SK-N-SH (cell line): Measurements from ENCODE around the gene TEAD1. TPM values are rescaled to one million over a fixed set of nuclear protein-coding genes. Genes with fewer than 3 reads are reported as not detected.

ENCODE experiments used
- CTCF ChIA-PET: fragments of 300-600, 350-600 bp; formaldehyde crosslinking; extraction: SDS; loops from one replicate; lab custom pipeline; 2021; lab: Yijun Ruan, JAX
- POLR2A ChIA-PET: fragments of 350-600 bp; sonication (Branson Sonifier 250); formaldehyde crosslinking; extraction: SDS; loops from one replicate; lab custom pipeline; 2020; ENCODE audit warnings: antibody characterized with exemption, inconsistent platforms; lab: Yijun Ruan, JAX
- DNase-seq: peaks from one replicate; pipeline ENCODE4 v3.0.0; 2012
- H2AFZ ChIP-seq: fragments of 200-600 bp; sonication (generic); 2 replicates; pipeline ENCODE4 v1.8.1; 2016; ENCODE audit warnings: antibody characterized with exemption, mild to moderate bottlenecking, low read depth
- H3F3A ChIP-seq: fragments of 200-600 bp; sonication (generic); replicated peaks from 2 replicates; pipeline ENCODE3; 2016; ENCODE audit warnings: antibody characterized with exemption, mild to moderate bottlenecking; ENCODE audit not compliant: insufficient read depth
- H3K27ac ChIP-seq, 2 experiments: fragments of 200-500 bp in 1 of 2; fragments of 200-600 bp in 1 of 2; sonication (Bioruptor generic) in 1 of 2; sonication (generic), shearing (Covaris generic) in 1 of 2; 2 replicates each; pipeline versions ENCODE4 v1.5.1 to v1.6.1; 2014 to 2016; ENCODE audit warnings: low read depth in 2 of 2, inconsistent platforms in 1 of 2, low read length in 1 of 2, mild to moderate bottlenecking in 1 of 2, mixed read lengths in 1 of 2
- H3K27me3 ChIP-seq: fragments of 200-600 bp; sonication (generic), shearing (Covaris generic); 2 replicates; pipeline ENCODE4 v1.6.1; 2016; ENCODE audit warnings: mixed run types; ENCODE audit not compliant: insufficient read depth
- H3K36me3 ChIP-seq, 2 experiments: fragments of 200-500 bp in 1 of 2; fragments of 200-600 bp in 1 of 2; sonication (Bioruptor generic) in 1 of 2; sonication (generic) in 1 of 2; replicated peaks in 1 of 2; 2 replicates each; pipeline versions ENCODE3 to v1.5.1; 2014 to 2016; ENCODE audit warnings: low read length in 1 of 2, mild to moderate bottlenecking in 1 of 2; ENCODE audit not compliant: insufficient read depth in 2 of 2, control insufficient read depth in 1 of 2
- H3K4me1 ChIP-seq, 2 experiments: fragments of 200-500 bp in 1 of 2; fragments of 200-600 bp in 1 of 2; sonication (Bioruptor generic) in 1 of 2; sonication (generic), shearing (Covaris generic) in 1 of 2; 2 replicates each; pipeline versions ENCODE4 v1.5.1 to v1.6.1; 2014 to 2016; ENCODE audit warnings: low read depth in 1 of 2, low read length in 1 of 2, mixed run types in 1 of 2; ENCODE audit not compliant: insufficient read depth in 2 of 2, control insufficient read depth in 1 of 2
- H3K4me2 ChIP-seq: fragments of 200-600 bp; sonication (generic), shearing (Covaris generic); 2 replicates; pipeline ENCODE4 v1.6.1; 2017; ENCODE audit warnings: mixed run types
- H3K4me3 ChIP-seq, 2 experiments: fragments of 200-500 bp in 1 of 2; fragments of 200-600 bp in 1 of 2; sonication (Bioruptor generic) in 1 of 2; sonication (generic), shearing (Covaris generic) in 1 of 2; 2 replicates each; pipeline versions ENCODE4 v1.5.1 to v1.8.1; 2014 to 2016; ENCODE audit warnings: low read depth in 2 of 2, inconsistent platforms in 1 of 2, low read length in 1 of 2, mild to moderate bottlenecking in 1 of 2, mixed read lengths in 1 of 2, moderate library complexity in 1 of 2
- H3K79me2 ChIP-seq: fragments of 200-600 bp; sonication (generic); 2 replicates; pipeline ENCODE4 v1.8.1; 2017; ENCODE audit warnings: mild to moderate bottlenecking; ENCODE audit not compliant: insufficient read depth
- H3K9ac ChIP-seq: fragments of 200-600 bp; sonication (generic); 2 replicates; pipeline ENCODE4 v1.6.1; 2017; ENCODE audit warnings: mixed run types
- H3K9me2 ChIP-seq: fragments of 200-600 bp; sonication (generic); 2 replicates; pipeline ENCODE4 v1.6.1; 2017; ENCODE audit warnings: mixed run types
- H3K9me3 ChIP-seq: fragments of 200-600 bp; sonication (generic); 2 replicates; pipeline ENCODE4 v1.6.1; 2017; ENCODE audit warnings: mixed run types, mild to moderate bottlenecking, moderate library complexity
- H4K20me1 ChIP-seq: fragments of 200-600 bp; sonication (generic); 2 replicates; pipeline ENCODE4 v1.6.1; 2017; ENCODE audit warnings: mild to moderate bottlenecking, mixed run types; ENCODE audit not compliant: insufficient read depth
- ELF1 ChIP-seq: IDR thresholded peaks from 2 replicates; pipeline ENCODE4 v1.4.0; 2012
- EZH2phosphoT487 ChIP-seq: fragments of 200-600 bp; sonication (generic); IDR thresholded peaks from 2 replicates; pipeline ENCODE4 v1.6.1; 2017; ENCODE audit warnings: low read depth, mixed run types, mild to moderate bottlenecking, antibody characterized with exemption, moderate library complexity, borderline replicate concordance
- FOXJ3 ChIP-seq: sonication (generic); formaldehyde crosslinking; IDR thresholded peaks from 2 replicates; pipeline ENCODE4 v1.5.1; 2020; ENCODE audit warnings: mild to moderate bottlenecking, missing genetic modification reagents
- GABPA ChIP-seq: IDR thresholded peaks from 2 replicates; pipeline ENCODE4 v1.4.0; 2012; ENCODE audit warnings: low read depth, mild to moderate bottlenecking
- JUND ChIP-seq: IDR thresholded peaks from 2 replicates; pipeline ENCODE4 v1.4.0; 2012
- MAX ChIP-seq: IDR thresholded peaks from 2 replicates; pipeline ENCODE4 v1.4.0; 2012; ENCODE audit warnings: low read depth
- MEF2A ChIP-seq: IDR thresholded peaks from 2 replicates; pipeline ENCODE4 v1.4.0; 2012; ENCODE audit warnings: low read depth, borderline replicate concordance
- MXI1 ChIP-seq: IDR thresholded peaks from 2 replicates; pipeline ENCODE4 v1.6.1; 2012; ENCODE audit warnings: mild to moderate bottlenecking, low read depth, low read length, improper control_type of control experiment
- NFIC ChIP-seq: IDR thresholded peaks from 2 replicates; pipeline ENCODE4 v1.4.0; 2012; ENCODE audit warnings: borderline replicate concordance
- NRF1 ChIP-seq: IDR thresholded peaks from 2 replicates; pipeline ENCODE4 v1.6.1; 2012; ENCODE audit warnings: low read depth, mild to moderate bottlenecking, low read length
- PBX3 ChIP-seq: IDR thresholded peaks from 2 replicates; pipeline ENCODE4; 2012
- POLR2AphosphoS5 ChIP-seq: IDR thresholded peaks from 2 replicates; pipeline ENCODE4 v1.6.1; 2012; ENCODE audit warnings: low read depth, low read length
- RAD21 ChIP-seq: IDR thresholded peaks from 2 replicates; pipeline ENCODE4 v1.6.1; 2012; ENCODE audit warnings: mild to moderate bottlenecking, low read length
- RFX5 ChIP-seq: IDR thresholded peaks from 2 replicates; pipeline ENCODE4 v1.6.1; 2012; ENCODE audit warnings: mild to moderate bottlenecking, improper control_type of control experiment, low read length
- RXRA ChIP-seq: IDR thresholded peaks from 2 replicates; pipeline ENCODE4 v1.4.0; 2012; ENCODE audit warnings: low read depth, mild to moderate bottlenecking, borderline replicate concordance
- SIN3A ChIP-seq: IDR thresholded peaks from 2 replicates; pipeline ENCODE4 v1.6.1; 2012; ENCODE audit warnings: low read depth, mild to moderate bottlenecking, low read length, moderate library complexity, borderline replicate concordance
- SMC3 ChIP-seq: IDR thresholded peaks from 2 replicates; pipeline ENCODE4 v1.6.1; 2012; ENCODE audit warnings: low read depth, low read length, improper control_type of control experiment
- TCF12 ChIP-seq: IDR thresholded peaks from 2 replicates; pipeline ENCODE4 v1.4.0; 2012
- YY1 ChIP-seq: IDR thresholded peaks from 2 replicates; pipeline ENCODE4 v1.4.0; 2012; ENCODE audit warnings: low read depth, mild to moderate bottlenecking
- WGBS: methylation state at CpG from one replicate; pipeline ENCODE4 v1.1.6; 2017; ENCODE audit warnings: low lambda C conversion rate; 5-methylcytosine and 5-hydroxymethylcytosine counted together
- polyA plus RNA-seq, 3 experiments: library from polyadenylated mRNA; depleted of rRNA; stranded (reverse); fragments of >200 nt; gene quantifications; 2 replicates each; pipeline ENCODE4 v1.2.3, GENCODE V29; 2012
- TF ChIP-seq, protein P1 (sequence below): IDR thresholded peaks from 2 replicates; pipeline ENCODE4 v1.4.0; 2012; ENCODE audit warnings: low read depth, borderline replicate concordance

Gene TEAD1
- polyA plus RNA-seq, 1 of the 3 experiments (the other 2 are of a cell fraction), result 31.2 TPM

DNA sequence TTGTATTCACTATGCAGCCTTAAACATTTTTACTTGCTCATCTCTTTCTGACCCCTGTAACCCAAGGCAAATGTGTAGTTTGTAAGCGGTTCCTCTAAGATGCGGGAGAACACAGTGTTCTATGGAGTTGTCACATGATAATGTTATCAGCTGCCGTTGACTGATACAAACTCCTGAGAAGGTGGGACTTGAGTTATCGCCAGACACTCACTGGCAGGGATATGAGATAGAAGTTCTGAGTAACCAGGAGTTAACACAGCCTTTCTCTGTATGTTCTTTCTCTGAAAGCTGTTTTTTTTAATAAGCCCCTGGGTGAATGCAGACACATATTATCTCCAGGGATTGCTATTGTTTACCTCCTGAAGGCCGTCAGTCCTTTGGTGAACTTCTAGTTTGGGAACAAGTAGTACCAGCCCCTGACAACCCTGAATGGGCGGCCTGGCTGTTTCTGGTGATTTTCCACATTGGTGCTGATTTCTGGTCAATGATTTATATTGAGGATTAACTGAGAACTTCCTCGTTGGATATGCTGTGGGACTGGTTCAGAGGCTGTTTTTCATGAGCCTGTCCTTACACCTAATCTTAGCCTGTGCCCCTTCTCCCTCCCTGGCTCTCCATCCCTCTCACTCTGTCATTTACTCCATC is 179.6 kb downstream of the TEAD1 start (continued):
- no peak for TF ChIP-seq MAX

GRCh38 chr11:12854297-12854661 is 180.1 kb downstream of the TEAD1 start:
- H3K27me3 ChIP-seq, result no peaks in the 10 kb centered on the region
- TF ChIP-seq NRF1 (no peak), YY1 (no peak), MEF2A (no peak)
- H3K79me2 ChIP-seq, result peaks cover 94% of the 10 kb centered on the region
- H3K27ac ChIP-seq, result no peak overlapping the region
- ChIA-PET CTCF (no interaction called here), POLR2A (no interaction called here)
- H3K4me1 ChIP-seq, result peaks cover 4 to 10% of the 10 kb centered on the region in 2 experiments; a peak in 2 of 4 replicates
- H3K36me3 ChIP-seq, result peaks cover 0 to 22% of the 10 kb centered on the region in 2 experiments
- 97% methylated on average over 3 of the region's 3 CpGs for WGBS
- H3F3A ChIP-seq, result no peaks in the 10 kb centered on the region
- H3K4me3 ChIP-seq, result no peak overlapping the region
- no peak overlapping the region for H2AFZ ChIP-seq
- H3K9me3 ChIP-seq, result no peaks in the 10 kb centered on the region
- H4K20me1 ChIP-seq, result peaks cover 68% of the 10 kb centered on the region
- no peaks in the 10 kb centered on the region for H3K9me2 ChIP-seq
- no peak overlapping the region for H3K4me2 ChIP-seq
- DNase-seq, result no peak
- no peak overlapping the region for H3K9ac ChIP-seq

DNA sequence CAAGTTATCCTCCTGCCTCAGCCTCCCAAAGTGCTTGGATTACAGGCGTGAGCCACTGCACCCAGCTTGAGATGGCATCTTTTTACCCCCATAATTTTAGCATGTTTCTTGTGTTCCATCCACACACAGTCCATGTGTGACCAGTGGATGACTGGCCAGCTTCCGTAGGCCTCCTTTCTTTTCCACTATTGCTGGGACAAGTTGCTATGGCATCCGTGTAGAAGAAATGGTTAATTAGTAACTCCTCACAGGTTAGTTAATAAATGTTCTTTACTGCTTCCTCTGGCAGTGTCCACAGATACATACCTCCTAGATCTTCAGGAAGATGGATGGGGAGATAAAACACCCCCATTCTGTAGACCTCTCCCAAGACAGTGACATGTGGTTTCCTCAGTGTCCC is 180.6 kb downstream of the TEAD1 start:
- Histone ChIP-seq H3K9ac (no peak overlapping the region), H3K4me3 (no peak overlapping the region), H3K4me2 (no peak overlapping the region), H3F3A (no peaks in the 10 kb centered on the region), H3K36me3 (peaks cover 0 to 17% of the 10 kb centered on the region in 2 experiments), H3K27ac (no peak overlapping the region), H3K4me1 (peaks cover 4 to 10% of the 10 kb centered on the region in 2 experiments; a peak in 2 of 4 replicates), H3K27me3 (no peaks in the 10 kb centered on the region), H2AFZ (no peak overlapping the region), H3K79me2 (peaks cover 94% of the 10 kb centered on the region), H3K9me2 (no peaks in the 10 kb centered on the region), H3K9me3 (no peaks in the 10 kb centered on the region), H4K20me1 (peaks cover 66% of the 10 kb centered on the region)
- TF ChIP-seq EZH2phosphoT487 (no peak), RXRA (no peak), MAX (no peak), TCF12 (no peak), JUND (no peak), NRF1 (no peak), PBX3 (no peak), SMC3 (no peak), FOXJ3 (CRISPR knock-in tag) (no peak), SIN3A (no peak), MEF2A (no peak), NFIC (no peak), RFX5 (no peak), POLR2AphosphoS5 (no peak), ELF1 (no peak), MXI1 (no peak), GABPA (no peak), RAD21 (no peak)
- TF ChIP-seq, protein P1, sequence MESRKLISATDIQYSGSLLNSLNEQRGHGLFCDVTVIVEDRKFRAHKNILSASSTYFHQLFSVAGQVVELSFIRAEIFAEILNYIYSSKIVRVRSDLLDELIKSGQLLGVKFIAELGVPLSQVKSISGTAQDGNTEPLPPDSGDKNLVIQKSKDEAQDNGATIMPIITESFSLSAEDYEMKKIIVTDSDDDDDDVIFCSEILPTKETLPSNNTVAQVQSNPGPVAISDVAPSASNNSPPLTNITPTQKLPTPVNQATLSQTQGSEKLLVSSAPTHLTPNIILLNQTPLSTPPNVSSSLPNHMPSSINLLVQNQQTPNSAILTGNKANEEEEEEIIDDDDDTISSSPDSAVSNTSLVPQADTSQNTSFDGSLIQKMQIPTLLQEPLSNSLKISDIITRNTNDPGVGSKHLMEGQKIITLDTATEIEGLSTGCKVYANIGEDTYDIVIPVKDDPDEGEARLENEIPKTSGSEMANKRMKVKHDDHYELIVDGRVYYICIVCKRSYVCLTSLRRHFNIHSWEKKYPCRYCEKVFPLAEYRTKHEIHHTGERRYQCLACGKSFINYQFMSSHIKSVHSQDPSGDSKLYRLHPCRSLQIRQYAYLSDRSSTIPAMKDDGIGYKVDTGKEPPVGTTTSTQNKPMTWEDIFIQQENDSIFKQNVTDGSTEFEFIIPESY, result no peak
- ChIA-PET POLR2A (no interaction called here), CTCF (no interaction called here)
- WGBS, result 86% methylated on average over 3 of the region's 3 CpGs
- no peak for DNase-seq
